Panc1 (cell line): Measurements from ENCODE around the gene SLC19A1. TPM values are rescaled to one million over a fixed set of nuclear protein-coding genes. Genes with fewer than 3 reads are reported as not detected.

ENCODE experiments used
- ATAC-seq: fragments of 200-7000 bp; cut with Tn5 transposase; 2 replicates; pipeline ENCODE4 v1.9.1; 2020; ENCODE audit warnings: mild to moderate bottlenecking, moderate library complexity
- BruUV-seq: library from RNA; stranded (reverse); fragments of 400-500 nt; replicated peaks from 2 replicates; lab custom pipeline; 2021; lab: Mats Ljungman, UMichigan
- CTCF ChIA-PET: fragments of 300-600 bp; sonication (Branson Sonifier 250); formaldehyde crosslinking; loops from one replicate; lab custom pipeline; 2022; ENCODE audit warnings: antibody characterized with exemption; lab: Charles Lee
- POLR2A ChIA-PET: fragments of 300-600 bp; sonication (Branson Sonifier 250); formaldehyde crosslinking; loops from one replicate; lab custom pipeline; 2022; ENCODE audit warnings: antibody characterized with exemption; lab: Charles Lee
- DNase-seq: peaks from one replicate; pipeline ENCODE4 v3.0.0-alpha.2; 2010; ENCODE audit warnings: low read depth, low spot score
- H3K27ac ChIP-seq: 2 replicates; pipeline ENCODE4 v1.5.1; 2011; ENCODE audit warnings: mild to moderate bottlenecking, low read length, inconsistent platforms
- H3K27me3 ChIP-seq: fragments of 200-500 bp; sonication (Bioruptor generic); 2 replicates; pipeline ENCODE4 v1.6.0; 2014; ENCODE audit warnings: low read length, inconsistent platforms; ENCODE audit not compliant: control insufficient read depth, insufficient read depth
- H3K36me3 ChIP-seq: fragments of 200-500 bp; sonication (Bioruptor generic); 2 replicates; pipeline ENCODE4 v1.5.1; 2014; ENCODE audit warnings: inconsistent platforms, mild to moderate bottlenecking, low read length, moderate library complexity; ENCODE audit not compliant: control insufficient read depth, insufficient read depth
- H3K4me1 ChIP-seq: 2 replicates; pipeline ENCODE4 v1.5.1; 2011; ENCODE audit warnings: inconsistent platforms, mild to moderate bottlenecking, low read length, moderate library complexity; ENCODE audit not compliant: control insufficient read depth, insufficient read depth
- H3K4me3 ChIP-seq, 2 experiments: 2 replicates each; pipeline ENCODE4 v1.5.1; 2011 to 2012; ENCODE audit warnings: low read depth in 2 of 2, low read length in 2 of 2, mild to moderate bottlenecking in 2 of 2, inconsistent platforms in 1 of 2, moderate library complexity in 1 of 2
- H3K9me3 ChIP-seq: fragments of 200-500 bp; sonication (Bioruptor generic); 2 replicates; pipeline ENCODE4 v1.5.1; 2014; ENCODE audit warnings: low read depth, mild to moderate bottlenecking, inconsistent platforms, low read length, moderate library complexity; ENCODE audit not compliant: control insufficient read depth, insufficient read depth
- CTCF ChIP-seq: fragments of 450-650 bp; IDR thresholded peaks from 2 replicates; pipeline ENCODE4 v1.5.1; 2017; ENCODE audit warnings: mild to moderate bottlenecking
- POLR2AphosphoS5 ChIP-seq: IDR thresholded peaks from 2 replicates; pipeline ENCODE4 v1.6.1; 2012; ENCODE audit warnings: mild to moderate bottlenecking, low read depth, low read length, moderate library complexity
- REST ChIP-seq, 2 experiments: IDR thresholded peaks; 2 replicates each; pipeline ENCODE4 v1.6.1; 2011 to 2012; ENCODE audit warnings: low read depth in 2 of 2, control low read depth in 1 of 2, low read length in 1 of 2, mild to moderate bottlenecking in 1 of 2, moderate library complexity in 1 of 2; ENCODE audit not compliant: insufficient read depth in 1 of 2
- SIN3A ChIP-seq: IDR thresholded peaks from 2 replicates; pipeline ENCODE4 v1.6.1; 2012; ENCODE audit warnings: low read depth, mild to moderate bottlenecking, low read length, moderate library complexity, borderline replicate concordance; ENCODE audit not compliant: insufficient read depth
- TCF7L2 ChIP-seq: IDR thresholded peaks from 2 replicates; pipeline ENCODE4 v1.6.1; 2011; ENCODE audit warnings: mild to moderate bottlenecking, low read depth, low read length, inconsistent platforms
- in situ Hi-C: cut with HindIII; loops from 2 replicates; pipeline ENCODE4 v1.10.0; 2016; ENCODE audit warnings: low sequenced_read_pairs, low pct_unique_long_range_greater_than_20kb
- intact Hi-C: fragments of 100-400 bp; cut with micrococcal nuclease; formaldehyde crosslinking; loops from one replicate; pipeline ENCODE4 v1.10.0; 2022; ENCODE audit not compliant: unreplicated experiment
- total RNA-seq: library from RNA; stranded (reverse); gene quantifications from one replicate; pipeline ENCODE4 v1.2.1, GENCODE V29; 2021; ENCODE audit not compliant: unreplicated experiment

SLC19A1 gene
- total RNA-seq, 1 experiment from 2014 or later = 24.5 TPM

GRCh38 chr21:45457161-45457831 lies 84.9 kb downstream of the SLC19A1 start:
- CTCF ChIA-PET = no interaction called here
- Histone ChIP-seq H3K4me1 (peaks cover 80% of the 10 kb centered on the region), H3K9me3 (no peaks in the 10 kb centered on the region), H3K36me3 (no peaks in the 10 kb centered on the region), H3K27ac (peak overlapping the region; percentile 61; the same call in 1 of the 2 replicates), H3K4me3 (peak overlapping the region in 1 of 2 experiments; percentile 24; a peak in 2 of 4 replicates), H3K27me3 (no peaks in the 10 kb centered on the region)
- TF ChIP-seq SIN3A (no peak), POLR2AphosphoS5 (no peak), TCF7L2 (no peak), CTCF (no peak), REST (IDR thresholded peaks at IDR 0.05; ENCODE audit: insufficient read depth in 1 of 2, low read depth in 2 of 2, low read length in 1 of 2) (no peak)
- POLR2A ChIA-PET = no interaction called here
- in situ Hi-C loops = no loop called here
- no peak for DNase-seq
- intact Hi-C loops = no loop called here
- no peak for ATAC-seq
- BruUV-seq = no TSS peak

- Histone ChIP-seq H3K4me3 (peak overlapping the region in 1 of 2 experiments; percentile 24; a peak in 2 of 4 replicates), H3K4me1 (peaks cover 73% of the 10 kb centered on the region), H3K9me3 (no peaks in the 10 kb centered on the region), H3K36me3 (no peaks in the 10 kb centered on the region), H3K27ac (peak overlapping the region; percentile 61; the same call in 1 of the 2 replicates), H3K27me3 (no peaks in the 10 kb centered on the region)
- intact Hi-C loops = no loop called here
- DNase-seq (no peak), ATAC-seq (no peak)
- BruUV-seq = no TSS peak
- ChIA-PET CTCF (no interaction called here), POLR2A (no interaction called here)
- TF ChIP-seq REST (IDR thresholded peaks at IDR 0.05; ENCODE audit: insufficient read depth in 1 of 2, low read depth in 2 of 2, low read length in 1 of 2) (no peak), SIN3A (no peak), CTCF (no peak), TCF7L2 (no peak), POLR2AphosphoS5 (no peak)
- in situ Hi-C loops = no loop called here
These were observed 85.6 kb downstream of the SLC19A1 start for GRCh38 chr21:45456584-45457160.
